ELR (cell line): Measurements from ENCODE around the gene NPFF.
A peak's percentile ranks its signal among the peaks of the same experiment; 100 is the strongest.
"Not testable (repeated sequence)": the region's sequence is repeated elsewhere in the genome, so short reads cannot be mapped to it uniquely, and the experiment has no call there.

Experiments
- DNase-seq: peaks from one replicate; pipeline ENCODE4 v3.0.0-alpha.2; 2015; ENCODE audit warnings: low read depth

Gene NPFF, protein sequence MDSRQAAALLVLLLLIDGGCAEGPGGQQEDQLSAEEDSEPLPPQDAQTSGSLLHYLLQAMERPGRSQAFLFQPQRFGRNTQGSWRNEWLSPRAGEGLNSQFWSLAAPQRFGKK

DNA sequence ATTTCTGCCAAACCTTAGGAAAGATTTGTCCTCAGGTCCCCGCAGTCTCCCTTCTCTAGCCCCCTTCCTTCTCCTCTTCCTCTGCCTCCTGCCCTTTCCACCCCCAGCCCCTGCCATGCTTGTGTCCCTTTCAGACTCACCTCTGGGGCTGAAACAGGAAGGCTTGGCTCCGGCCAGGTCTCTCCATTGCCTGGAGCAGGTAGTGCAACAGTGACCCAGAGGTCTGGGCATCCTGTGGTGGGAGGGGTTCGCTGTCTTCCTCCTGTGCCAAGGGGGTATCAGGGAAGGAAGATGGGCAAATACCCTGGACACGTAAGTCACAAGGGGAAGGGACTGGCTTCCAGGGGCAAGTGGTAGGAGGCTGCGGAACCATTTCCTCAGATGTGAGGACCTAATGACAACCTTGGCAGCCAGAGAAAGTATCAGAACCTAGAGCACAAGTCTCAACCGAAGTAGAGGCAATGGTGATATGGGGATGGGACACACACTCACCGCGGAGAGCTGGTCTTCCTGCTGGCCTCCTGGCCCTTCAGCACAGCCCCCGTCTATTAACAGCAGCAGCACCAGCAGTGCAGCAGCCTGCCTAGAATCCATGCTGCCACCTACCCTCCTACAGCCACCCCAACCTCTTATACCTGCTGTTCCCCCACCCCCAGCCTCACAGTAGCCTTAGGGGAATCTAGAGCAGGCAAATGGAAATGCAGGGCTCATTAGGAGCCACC is at the start of gene NPFF:
Gene NPFF (minus strand): TSS at position 604 of the 722 bp plus-strand sequence. CDS start 10 bp downstream, at position 594.
- no peak for DNase-seq

DNA sequence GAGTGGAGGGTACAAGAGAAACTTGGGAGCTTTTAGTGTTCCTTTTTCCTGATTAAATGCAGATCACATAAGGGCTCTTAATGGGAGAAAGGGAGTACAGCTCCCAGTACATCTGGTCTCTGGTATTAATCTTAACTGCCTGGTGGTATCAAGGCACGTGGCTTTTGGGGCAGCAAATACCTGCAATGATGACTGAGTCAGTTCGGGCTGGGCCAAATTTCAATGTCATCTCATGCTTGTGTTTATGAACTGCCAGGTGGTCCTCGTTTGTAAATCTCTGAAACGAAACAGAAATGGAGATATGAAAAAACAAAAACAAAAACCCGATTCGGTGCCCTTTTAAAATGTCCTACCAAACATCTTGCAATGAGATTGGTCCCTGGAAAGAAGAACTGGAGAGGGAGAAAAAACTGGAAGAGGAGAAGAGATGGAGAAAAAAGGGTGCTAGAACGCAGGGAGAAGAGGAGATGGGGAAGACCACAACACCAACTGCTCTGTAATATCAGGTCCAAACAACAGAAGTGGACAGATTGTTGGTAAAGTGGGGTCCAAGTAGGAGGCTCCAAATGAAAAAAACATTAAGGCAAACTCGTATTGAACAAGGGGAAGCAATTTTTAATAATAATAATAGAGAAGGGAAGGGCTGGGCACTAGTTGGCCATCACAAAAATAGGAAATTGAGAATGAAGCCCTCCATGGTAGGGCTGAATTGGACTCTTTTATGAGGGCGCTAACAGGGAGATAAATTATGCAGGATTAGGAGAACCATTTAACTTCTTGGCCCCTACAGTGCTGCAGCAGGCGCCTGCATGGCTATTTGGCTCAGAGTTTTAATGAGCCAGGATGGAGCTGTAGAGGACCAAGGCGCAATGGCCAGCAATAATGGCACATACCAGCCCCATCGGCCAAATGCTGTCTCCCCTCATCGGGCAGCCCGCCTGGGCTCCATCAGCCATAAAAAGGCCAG is 45.4 kb upstream of the NPFF start:
- no peak for DNase-seq

DNA sequence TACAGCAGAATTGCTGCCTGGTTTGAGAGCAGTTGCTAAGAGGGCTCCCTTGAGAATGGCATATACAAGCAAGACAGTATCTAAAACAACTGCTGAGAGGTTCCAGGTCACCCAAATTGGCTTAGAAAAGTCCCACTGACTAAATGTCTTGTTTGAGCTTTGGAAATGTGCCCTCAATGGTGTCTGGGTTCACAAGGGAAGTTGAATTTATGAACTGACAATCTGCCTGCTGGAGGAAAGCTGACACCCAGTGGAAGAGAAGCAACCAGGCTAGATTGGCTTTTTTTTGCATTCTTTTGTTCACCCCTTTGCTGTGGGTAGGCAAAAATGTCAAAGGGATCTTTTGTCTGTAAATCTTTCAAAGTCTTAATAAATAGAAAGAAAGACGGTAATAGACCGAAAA is 44.6 kb upstream of the NPFF start:
- no peak for DNase-seq

DNA sequence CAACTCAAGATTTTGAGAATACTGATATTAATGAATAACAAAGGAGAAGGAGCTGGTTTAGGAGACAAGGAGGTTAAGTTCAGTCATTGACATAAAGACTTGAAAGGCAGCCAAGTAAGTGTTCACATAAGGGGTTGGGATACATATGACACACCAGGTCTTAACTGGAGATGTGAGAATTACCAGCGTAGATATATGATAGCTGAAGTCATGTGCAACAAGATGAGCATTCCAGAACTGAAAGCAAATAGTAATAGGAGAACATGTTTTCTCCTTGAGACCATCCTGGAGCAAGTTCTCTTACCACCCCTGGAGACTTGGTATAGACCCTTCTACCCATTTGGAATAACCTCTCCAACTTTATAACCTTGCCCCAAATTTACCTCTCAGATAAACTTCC is 43.3 kb upstream of the NPFF start:
- peak; percentile 26 for DNase-seq

DNA sequence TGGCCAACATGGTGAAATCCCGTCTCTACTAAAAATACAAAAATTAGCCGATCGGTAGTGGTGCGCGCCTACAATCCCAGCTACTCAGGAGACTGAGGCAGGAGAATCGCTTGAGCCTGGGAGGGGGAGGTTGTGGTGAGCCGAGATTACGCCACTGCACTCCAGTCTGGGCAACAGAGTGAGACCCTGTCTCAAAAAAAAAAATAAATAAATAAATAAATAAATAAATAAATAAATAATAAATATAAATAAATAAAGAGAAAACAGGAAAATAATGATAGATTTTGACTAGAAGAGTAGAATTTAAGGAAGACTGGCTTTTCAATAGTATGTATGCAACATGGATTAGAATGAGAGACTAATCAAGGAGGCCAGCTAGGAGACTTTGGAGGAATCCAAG is 42.8 kb upstream of the NPFF start:
- DNase-seq: not testable (repeated sequence)

DNA sequence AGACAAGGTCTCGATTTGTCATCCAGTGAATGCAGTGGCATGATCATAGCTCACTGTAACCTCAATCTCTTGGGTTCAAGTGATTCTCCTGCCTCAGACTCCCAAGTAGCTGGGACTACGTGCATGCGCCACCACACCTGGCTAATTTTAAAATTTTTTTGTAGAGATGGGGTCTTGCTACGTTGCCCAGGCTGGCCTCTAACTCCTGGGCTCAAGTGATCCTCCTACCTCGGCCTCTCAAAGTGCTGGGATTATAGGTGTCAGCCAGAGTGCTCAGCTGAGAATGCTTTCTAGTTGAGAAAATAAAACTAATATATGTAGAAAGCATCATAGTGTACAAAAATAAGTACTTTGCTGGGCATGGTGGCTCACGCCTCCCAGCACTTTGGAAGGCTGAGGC is 41.1 kb upstream of the NPFF start:
- DNase-seq: not testable (repeated sequence)

DNA sequence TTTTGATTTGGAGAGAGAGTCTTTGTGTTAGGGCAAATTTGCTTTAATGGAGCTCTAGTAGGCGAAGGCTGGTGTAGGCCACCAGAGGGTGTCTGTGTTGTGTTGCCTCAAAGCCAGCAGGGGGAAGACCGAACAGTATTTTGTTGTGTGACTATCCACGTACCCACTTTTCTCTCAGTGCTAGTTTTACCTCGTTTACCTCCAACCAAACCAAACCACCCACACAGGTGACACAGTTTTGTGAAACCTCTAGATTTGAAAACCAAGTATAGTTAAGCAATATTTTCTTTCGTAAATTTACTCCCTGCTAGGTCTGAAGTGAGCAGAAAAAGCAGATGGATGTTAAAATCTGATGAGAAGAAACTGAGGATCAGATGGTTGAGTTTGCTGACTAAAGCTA is 36.3 kb upstream of the NPFF start:
- DNase-seq: peak; percentile 77

DNA sequence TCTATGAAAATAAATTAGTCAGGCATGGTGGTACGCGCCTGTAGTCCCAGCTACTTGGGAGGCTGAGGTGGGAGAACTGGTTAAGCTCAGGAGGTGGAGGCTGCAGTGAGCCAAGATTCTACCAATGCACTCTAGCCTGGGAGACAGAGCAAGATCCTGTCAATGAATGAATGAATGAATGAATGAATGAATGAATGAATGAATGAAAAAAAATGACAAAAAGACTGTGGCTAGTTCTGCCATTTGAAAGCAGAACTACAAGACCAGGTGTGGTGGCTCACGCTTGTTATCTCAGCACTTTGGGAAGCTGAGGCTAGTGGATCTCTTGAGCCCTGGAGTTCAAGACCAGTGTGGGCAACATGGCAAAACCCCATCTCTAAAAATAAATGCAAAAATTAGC is 32.2 kb upstream of the NPFF start:
- DNase-seq: no peak

DNA sequence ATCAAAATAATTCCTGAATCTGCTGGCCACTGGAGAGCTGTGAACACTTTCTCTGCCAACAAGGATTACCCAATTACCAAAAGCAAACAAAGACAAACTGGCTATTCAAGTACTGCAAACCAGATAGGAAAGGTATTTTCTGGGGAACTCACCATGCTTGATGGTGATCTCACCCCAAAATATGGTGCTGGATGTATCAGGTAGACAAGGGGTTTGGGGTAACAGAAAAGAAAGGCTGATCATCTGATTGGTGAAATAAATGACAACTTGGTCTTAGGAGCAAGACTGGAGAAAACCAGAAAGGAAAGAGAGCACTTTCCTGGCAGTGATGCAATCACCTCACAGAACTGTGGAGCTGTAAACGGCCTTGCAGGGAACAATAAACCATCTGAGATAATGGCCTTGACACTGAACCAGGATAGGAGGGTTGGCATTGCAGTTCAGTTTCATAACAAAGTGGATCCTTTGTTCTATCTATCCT is 31.0 kb upstream of the NPFF start:
- DNase-seq: no peak

DNA sequence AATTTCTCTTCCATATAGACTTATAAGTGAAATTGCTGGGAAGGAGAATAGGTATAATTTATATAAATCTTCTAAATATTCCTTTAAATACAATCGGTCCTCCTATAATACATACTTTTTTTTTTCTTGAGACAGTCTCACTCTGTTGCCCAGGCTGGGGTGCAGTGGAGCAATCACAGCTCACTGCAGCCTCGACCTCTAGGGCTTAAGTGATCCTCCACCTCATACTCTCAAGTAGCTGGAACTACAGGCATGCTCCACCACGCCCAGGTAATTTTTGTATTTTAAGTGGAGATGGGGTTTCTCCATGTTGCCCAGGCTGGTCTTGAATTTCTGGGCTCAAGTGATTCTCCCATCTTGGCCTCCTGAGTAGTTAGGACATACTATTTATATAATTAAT is 29.7 kb upstream of the NPFF start:
- DNase-seq: no peak

DNA sequence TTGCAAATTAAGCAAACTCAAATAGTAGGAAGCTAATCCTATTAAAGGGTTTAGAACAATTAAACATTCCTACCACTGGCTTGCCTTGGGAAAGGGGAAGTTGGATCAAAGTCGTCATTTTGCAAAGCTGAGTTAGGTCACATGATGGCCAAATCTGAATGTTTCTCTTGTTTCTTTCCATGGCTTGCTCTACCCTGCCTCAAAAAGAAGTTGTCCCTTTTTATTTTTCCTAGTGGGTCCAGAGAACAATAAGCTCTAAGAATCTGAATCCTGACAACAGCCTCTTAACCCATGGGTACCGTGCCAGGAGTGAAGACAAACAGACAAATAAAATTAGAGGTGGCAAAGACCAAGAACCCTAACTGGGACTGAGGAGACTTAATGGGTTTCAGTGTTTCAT is 26.2 kb upstream of the NPFF start:
- no peak for DNase-seq

DNA sequence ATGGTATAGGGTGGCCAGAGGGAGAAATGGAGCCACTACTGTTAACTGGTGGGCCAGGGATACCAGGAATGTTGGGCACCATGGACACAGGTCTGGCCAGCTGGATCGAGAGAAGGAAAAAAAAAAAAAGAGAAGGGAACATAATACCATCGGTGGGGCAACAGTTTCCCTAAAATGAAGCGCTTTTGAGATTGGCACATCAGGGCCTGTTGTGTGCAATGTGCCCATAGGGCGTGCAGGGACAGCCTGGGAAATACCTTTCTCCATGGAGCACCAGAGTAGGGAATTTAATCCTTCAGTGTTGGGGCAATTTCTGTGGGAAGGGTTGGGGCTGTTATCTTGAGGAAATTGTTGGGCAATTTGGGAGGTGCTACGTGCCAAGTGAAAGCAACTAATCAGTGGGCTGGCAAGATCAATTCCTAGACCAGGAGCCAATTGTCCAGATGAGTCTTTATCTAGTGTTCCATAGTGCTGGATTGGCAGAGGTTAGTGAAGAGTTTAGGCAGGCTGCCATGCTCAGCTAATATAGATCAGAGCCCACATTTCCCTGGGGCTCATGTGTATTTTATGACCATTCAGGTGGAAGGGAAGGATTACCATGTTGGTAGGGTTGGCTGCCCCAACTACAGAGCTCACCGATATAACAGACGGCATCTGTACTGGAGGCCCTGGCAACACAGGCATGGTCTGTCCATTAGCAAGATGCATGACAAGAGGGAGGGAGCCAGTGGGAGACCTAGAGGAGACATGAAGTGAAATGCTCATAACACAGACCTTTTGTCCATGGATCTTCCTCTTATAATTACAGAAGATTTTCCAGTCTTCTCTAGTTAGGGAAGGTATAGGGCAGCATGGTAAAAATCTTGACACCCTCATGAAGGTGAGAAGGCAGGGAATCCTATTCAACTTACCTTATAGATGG is 25.5 kb upstream of the NPFF start:
- DNase-seq: no peak

DNA sequence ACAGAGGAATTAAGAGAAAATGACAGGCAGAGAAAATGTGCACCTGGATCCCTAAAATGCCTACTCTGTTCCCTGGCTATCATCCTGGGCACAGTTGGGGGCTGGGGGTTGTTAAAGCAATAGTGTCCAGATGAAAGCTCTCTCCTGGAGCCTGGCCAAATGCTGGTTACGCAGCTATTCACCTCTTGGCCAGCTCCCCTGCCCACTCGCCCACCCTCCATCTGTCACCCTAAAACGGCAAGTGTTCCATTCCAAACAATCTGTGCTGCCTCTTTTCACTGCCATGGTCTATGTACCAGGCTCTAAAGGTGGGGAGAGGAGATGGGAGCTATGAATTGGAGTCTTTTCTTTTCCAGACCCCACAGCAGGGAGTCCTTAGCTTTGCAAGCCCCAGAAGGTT is 24.7 kb upstream of the NPFF start:
- DNase-seq: no peak

DNA sequence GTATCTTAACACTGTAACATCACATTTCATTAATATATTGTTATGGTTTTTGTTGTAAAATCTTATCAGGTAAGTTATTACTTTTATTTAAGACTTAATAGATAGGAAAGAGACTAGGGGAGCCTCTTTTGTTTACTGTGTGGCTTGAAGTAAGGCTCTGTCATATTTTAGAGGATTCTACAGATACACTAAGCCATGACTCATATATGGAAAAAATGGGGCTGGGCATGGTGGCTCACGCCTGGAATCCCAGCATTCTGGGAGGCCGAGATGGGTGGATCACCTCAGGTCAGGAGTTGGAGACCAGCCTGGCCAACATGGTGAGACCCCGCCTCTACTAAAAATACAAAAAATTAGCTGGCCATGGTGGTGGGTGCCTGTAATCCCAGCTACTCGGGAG is 23.6 kb upstream of the NPFF start:
- DNase-seq: peak; percentile 87

DNA sequence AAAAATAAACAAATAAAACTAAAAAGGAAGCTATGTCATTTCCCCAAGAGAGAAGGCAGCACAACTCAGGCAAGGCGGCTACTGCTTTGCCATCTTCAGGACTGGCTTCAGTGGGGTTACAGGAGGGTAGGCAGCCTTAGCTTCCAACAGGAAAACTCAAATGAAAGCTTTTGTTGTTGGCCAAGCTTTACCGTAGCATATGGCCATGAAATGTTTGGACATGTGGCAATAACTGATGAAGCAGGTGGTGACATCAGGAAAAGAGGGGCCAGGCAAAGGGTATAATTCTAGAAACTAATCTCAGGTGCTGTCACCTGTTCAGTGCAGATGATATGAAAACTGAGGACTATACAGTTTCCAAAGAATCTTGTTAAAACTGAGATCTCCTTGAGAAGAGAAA is 22.8 kb upstream of the NPFF start:
- DNase-seq: no peak

DNA sequence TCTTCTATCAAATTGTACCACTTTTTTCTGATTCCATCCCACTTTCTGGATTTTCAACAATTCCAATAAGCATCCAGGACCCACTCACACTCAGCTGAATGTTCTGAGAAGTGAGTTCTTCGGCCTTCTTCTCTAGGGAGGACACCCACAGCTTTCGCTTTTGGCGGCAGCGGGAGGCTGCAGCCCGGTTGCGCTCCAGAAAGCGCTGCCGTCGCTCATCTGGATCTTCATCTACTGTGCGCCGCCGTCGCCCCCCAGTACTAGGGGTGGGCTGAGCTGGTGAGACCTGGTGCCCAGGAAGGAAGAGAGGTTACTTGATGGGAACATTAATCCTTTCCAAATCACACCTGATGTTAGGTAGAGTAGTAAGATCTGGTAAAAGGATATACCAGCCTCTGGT is 17.2 kb upstream of the NPFF start:
- no peak for DNase-seq

DNA sequence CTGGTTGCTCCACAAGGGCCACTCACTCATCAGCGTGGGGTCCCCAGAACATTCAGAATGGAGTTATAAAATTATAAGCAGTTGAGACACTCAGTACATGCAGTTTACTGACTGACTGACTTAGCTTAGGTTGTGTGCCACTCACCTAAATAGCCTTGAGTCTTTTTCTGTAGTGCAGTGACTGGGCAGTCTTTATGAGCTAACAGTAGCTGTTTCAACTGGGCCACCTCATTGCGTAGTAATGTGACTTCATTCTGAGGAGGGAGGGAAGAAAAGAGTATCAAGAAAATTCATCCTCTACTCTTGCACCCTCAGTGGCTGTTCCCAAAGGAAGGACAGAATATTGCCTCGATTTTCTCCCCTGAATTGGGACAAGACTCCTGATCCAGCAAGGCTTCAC is 15.8 kb upstream of the NPFF start:
- DNase-seq: peak; percentile 69

DNA sequence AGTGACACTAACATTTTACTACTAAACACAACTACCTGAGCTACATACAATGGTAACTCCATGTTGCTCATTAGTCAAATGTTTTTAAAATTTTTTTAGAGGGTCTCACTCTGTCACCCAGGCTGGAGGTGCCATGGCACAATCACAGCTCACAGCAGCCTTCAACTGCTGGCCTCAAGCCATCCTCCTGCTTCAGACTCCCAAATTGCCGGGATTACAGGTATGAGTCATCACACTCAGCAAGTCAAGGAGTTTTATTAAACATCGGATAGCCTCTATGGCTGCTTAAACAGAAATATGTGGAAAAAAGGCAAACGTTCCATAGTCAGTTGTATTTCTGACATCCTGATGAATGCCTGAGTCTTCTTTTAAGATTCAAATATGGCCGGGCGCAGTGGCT is 11.1 kb upstream of the NPFF start:
- DNase-seq: peak; percentile 53

DNA sequence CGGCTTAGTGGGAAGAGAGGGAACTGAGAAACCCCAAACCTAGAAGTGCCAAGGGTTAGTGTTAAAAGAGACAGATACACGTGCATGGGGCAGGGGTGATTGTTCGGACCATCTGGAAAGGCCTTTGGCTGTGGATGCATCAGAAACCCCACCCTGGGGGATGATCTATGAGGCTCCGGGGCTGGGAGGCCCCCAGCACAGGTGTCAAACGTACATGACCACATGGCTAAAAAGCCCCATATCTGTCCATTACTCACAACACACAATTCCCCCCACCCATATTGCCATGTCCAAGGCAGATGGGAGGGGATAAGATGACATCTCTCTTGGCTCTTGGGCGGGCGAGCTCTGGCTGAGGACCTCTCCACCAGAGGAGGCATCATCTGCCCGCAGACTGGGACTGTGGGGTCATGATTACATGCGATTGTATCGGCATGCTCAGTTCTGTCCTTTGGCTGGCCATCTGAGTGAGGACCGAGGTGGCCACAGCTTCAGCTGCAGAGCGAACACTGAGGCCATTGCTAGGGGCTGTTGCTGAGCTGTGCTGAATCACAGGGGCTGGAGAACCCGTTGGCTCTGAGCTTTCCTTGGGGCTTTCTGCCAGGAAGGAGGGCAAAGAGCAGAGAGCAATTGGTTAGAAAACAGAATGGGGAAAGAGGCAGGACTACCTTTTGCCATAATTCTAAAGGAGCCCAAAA is 9.6 kb upstream of the NPFF start:
- no peak for DNase-seq

DNA sequence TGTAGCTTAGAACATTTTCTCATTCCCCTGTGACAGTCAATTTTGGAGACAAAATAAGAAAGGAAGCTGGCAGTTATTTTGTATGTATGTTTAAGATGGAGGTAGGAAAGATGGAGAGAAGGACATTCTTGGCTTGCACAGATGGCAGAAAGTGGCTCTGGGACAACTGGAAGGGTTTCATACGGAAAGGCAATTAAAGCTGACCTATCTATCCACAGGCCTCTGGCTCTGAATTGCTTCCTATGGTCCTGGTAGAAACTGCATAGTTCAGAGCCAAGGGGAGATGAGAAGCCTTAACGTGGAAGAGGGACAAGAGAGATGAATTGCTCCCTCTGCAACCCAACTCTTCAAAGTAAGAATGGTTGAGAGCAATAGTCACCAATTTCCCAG is 8.0 kb upstream of the NPFF start:
- DNase-seq: no peak

DNA sequence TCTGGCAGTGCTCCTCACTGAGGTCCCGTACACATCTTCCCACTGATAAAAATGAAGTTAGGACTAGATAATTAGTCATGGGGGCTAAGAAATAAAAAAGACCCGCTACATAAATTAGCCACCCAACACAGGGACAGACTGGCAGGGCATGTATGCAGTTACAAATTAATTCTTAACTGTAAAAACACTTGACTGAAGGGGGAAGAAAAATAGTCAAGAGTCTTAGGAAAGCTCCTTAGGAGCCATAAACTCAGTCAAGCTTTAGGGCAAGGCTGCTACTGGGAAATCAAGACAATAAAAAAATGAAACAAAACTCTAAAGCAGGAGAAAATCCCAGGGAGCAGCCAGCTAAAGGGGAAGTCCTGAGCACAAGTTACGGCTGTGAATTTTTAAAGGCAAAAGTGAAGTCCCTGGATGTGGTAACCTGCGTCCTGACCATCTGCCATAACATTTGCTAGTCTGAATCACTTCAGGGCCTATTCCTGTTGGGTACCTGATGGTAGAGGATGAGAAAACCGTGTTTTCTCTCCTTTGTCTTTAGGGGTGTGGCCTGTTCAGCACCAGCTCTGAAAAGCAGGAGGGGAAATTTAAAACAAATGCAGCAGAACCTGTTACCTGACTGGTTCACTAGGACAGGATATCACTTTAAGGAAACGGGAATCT is 7.5 kb upstream of the NPFF start:
- no peak for DNase-seq
